GM12878 (cell line): Measurements from ENCODE around the gene ANAPC10. TPM values are rescaled to one million over a fixed set of nuclear protein-coding genes. Genes with fewer than 3 reads are reported as not detected.

Experiments used
- BHLHE40 ChIP-seq, 2 experiments: fragments of 450-650 bp in 1 of 2; IDR thresholded peaks; 2 replicates each; pipeline ENCODE4 v1.6.1; 2011 to 2017; ENCODE audit warnings: low read depth in 2 of 2, borderline replicate concordance in 1 of 2, improper control_type of control experiment in 1 of 2, low read length in 1 of 2, mild to moderate bottlenecking in 1 of 2
- CBFB ChIP-seq: IDR thresholded peaks from 2 replicates; pipeline ENCODE4 v1.6.1; 2016; ENCODE audit warnings: antibody characterized with exemption, low read depth
- CEBPB ChIP-seq, 2 experiments: fragments of 150-350 bp in 1 of 2; IDR thresholded peaks; 2 replicates each; pipeline ENCODE4 v1.6.1; 2012 to 2014; ENCODE audit warnings: low read depth in 2 of 2, low read length in 2 of 2, borderline replicate concordance in 1 of 2, inconsistent platforms in 1 of 2
- FOXM1 ChIP-seq: IDR thresholded peaks from 2 replicates; pipeline ENCODE4 v1.6.1; 2012; ENCODE audit warnings: low read depth, mild to moderate bottlenecking, inconsistent platforms, low read length, moderate library complexity
- HDGF ChIP-seq: fragments of 450-650 bp; IDR thresholded peaks from 2 replicates; pipeline ENCODE4 v1.6.1; 2016; ENCODE audit warnings: antibody characterized with exemption
- IRF4 ChIP-seq: IDR thresholded peaks from 2 replicates; pipeline ENCODE4 v1.6.1; 2011; ENCODE audit warnings: low read depth, low read length
- MYC ChIP-seq: IDR thresholded peaks from 2 replicates; pipeline ENCODE4 v1.6.1; 2011; ENCODE audit warnings: mild to moderate bottlenecking, low read length, moderate library complexity, inconsistent platforms; ENCODE audit not compliant: insufficient read depth, insufficient replicate concordance, insufficient read length, severe bottlenecking
- NFXL1 ChIP-seq: fragments of 450-650 bp; IDR thresholded peaks from 2 replicates; pipeline ENCODE4 v1.6.1; 2017; ENCODE audit warnings: antibody characterized with exemption, mild to moderate bottlenecking, borderline replicate concordance
- PML ChIP-seq: IDR thresholded peaks from 2 replicates; pipeline ENCODE4 v1.6.1; 2012; ENCODE audit warnings: low read length, inconsistent platforms
- POU2F2 ChIP-seq: IDR thresholded peaks from 3 replicates; pipeline ENCODE4 v1.6.1; 2011; ENCODE audit warnings: low read depth, mild to moderate bottlenecking, low read length, borderline replicate concordance
- RAD51 ChIP-seq: fragments of 450-650 bp; IDR thresholded peaks from 2 replicates; pipeline ENCODE4 v1.6.1; 2016; ENCODE audit warnings: moderate library complexity, mild to moderate bottlenecking, inconsistent platforms
- RBBP5 ChIP-seq: fragments of 200-600 bp; sonication (generic); conservative IDR thresholded peaks from 2 replicates; pipeline ENCODE4 v1.6.1; 2016
- SP1 ChIP-seq: IDR thresholded peaks from one replicate; pipeline ENCODE4 v1.6.1; 2011; ENCODE audit warnings: low read depth, low read length
- STAT3 ChIP-seq: IDR thresholded peaks from 2 replicates; pipeline ENCODE4 v1.6.1; 2011; ENCODE audit warnings: low read depth, low read length, improper control_type of control experiment
- TCF3 ChIP-seq: IDR thresholded peaks from 2 replicates; pipeline ENCODE4 v1.6.1; 2012; ENCODE audit warnings: low read depth, mild to moderate bottlenecking, low read length, borderline replicate concordance; ENCODE audit not compliant: insufficient read depth
- ZNF217 ChIP-seq: fragments of 450-650 bp; IDR thresholded peaks from 2 replicates; pipeline ENCODE4 v1.6.1; 2017; ENCODE audit warnings: antibody characterized with exemption, mild to moderate bottlenecking
- ZZZ3 ChIP-seq: IDR thresholded peaks from 2 replicates; pipeline ENCODE4 v1.6.1; 2011; ENCODE audit warnings: low read depth; ENCODE audit not compliant: control insufficient read depth, insufficient read length
- polyA plus RNA-seq, 11 experiments: library from polyadenylated mRNA; depleted of rRNA in 4 of 11; unstranded in 6 of 11; stranded (reverse) in 5 of 11; fragments of >200 nt; fragmentation: Nextera tagmentation in 4 of 11; fragmentation: Illumina TruSeq in 1 of 11; extraction: Ambion mirVana in 4 of 11; extraction: Trizol in 1 of 11; gene quantifications; 1 replicate in 1 of 11; 2 replicates in 10 of 11; pipeline versions ENCODE4 v1.2.1 to v1.2.3, GENCODE V29; 2011 to 2016; ENCODE audit warnings: inconsistent platforms in 2 of 11, missing spikeins in 2 of 11, low read depth in 1 of 11
- total RNA-seq, 4 experiments: library from RNA; depleted of rRNA in 3 of 4; stranded (reverse); fragments of >200 nt in 3 of 4; fragmentation: Illumina TruSeq in 1 of 4; extraction: Trizol in 1 of 4; gene quantifications; 2 replicates each; pipeline versions ENCODE4 v1.2.1 to v1.2.3, GENCODE V29; 2013 to 2021
- TF ChIP-seq, protein P1 (sequence below): fragments of 450-650 bp; IDR thresholded peaks from 2 replicates; pipeline ENCODE4 v1.6.1; 2016; ENCODE audit warnings: mild to moderate bottlenecking, moderate library complexity, borderline replicate concordance
- TF ChIP-seq, protein P2 (sequence below): fragments of 450-650 bp; IDR thresholded peaks from 2 replicates; pipeline ENCODE4 v1.6.1; 2017; ENCODE audit warnings: antibody characterized with exemption, mild to moderate bottlenecking, moderate library complexity
- TF ChIP-seq, protein P3 (sequence below): fragments of 450-650 bp; IDR thresholded peaks from 2 replicates; pipeline ENCODE4 v1.6.1; 2014; ENCODE audit warnings: mild to moderate bottlenecking

ANAPC10 gene
- total and polyA plus RNA-seq, 10 of the 15 experiments (the other 5 are each of a cell fraction or from before 2014, with no cell fraction given), result 23.8 to 73.7 (median 48.5) TPM

DNA sequence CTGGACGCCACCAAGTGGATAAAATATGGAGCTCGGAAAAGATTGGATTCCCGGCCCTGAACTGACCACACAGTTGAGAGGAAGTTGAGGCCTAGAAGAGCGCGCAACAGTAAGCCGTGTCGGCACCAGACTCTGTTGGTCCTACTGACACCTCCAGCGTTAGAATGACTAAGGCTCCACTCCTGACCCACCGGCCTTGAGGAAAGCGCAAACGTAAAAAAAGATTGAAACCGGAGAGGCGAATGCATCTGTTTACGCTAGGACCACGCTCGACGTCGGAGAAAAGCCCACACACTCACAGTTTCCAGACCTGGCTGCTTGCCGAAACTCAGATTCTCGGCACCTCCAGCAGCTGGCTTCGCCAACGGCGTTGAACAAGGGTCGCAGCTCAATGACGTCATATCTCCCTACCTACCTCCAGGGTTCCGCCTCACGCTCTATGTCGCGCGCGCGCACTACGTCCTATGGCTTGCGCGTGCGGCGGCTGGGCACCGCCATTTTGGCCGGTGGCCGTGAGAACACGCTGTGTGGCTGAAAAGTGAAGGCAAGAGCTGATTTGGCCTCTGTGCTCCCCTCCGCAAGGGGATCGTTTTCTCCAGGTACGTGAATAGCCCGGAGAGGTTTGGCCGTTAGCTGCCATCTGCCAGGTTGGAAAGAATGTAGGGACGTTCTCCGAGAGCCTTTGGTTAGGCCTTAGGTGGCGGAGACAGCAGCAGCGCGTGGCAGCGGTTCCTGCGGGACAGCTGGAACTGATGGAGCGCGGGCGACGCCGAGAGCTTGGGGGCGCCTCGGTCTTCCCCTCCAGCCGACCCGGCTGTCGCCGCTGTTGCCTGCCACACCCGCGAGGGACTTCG lies at the start of gene ANAPC10, which contains the start of gene ABCE1 (continued):
- TF ChIP-seq, protein P1, sequence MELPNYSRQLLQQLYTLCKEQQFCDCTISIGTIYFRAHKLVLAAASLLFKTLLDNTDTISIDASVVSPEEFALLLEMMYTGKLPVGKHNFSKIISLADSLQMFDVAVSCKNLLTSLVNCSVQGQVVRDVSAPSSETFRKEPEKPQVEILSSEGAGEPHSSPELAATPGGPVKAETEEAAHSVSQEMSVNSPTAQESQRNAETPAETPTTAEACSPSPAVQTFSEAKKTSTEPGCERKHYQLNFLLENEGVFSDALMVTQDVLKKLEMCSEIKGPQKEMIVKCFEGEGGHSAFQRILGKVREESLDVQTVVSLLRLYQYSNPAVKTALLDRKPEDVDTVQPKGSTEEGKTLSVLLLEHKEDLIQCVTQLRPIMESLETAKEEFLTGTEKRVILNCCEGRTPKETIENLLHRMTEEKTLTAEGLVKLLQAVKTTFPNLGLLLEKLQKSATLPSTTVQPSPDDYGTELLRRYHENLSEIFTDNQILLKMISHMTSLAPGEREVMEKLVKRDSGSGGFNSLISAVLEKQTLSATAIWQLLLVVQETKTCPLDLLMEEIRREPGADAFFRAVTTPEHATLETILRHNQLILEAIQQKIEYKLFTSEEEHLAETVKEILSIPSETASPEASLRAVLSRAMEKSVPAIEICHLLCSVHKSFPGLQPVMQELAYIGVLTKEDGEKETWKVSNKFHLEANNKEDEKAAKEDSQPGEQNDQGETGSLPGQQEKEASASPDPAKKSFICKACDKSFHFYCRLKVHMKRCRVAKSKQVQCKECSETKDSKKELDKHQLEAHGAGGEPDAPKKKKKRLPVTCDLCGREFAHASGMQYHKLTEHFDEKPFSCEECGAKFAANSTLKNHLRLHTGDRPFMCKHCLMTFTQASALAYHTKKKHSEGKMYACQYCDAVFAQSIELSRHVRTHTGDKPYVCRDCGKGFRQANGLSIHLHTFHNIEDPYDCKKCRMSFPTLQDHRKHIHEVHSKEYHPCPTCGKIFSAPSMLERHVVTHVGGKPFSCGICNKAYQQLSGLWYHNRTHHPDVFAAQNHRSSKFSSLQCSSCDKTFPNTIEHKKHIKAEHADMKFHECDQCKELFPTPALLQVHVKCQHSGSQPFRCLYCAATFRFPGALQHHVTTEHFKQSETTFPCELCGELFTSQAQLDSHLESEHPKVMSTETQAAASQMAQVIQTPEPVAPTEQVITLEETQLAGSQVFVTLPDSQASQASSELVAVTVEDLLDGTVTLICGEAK, result peak; percentile 53; the same call in 1 of the 2 replicates
- no peak for TF ChIP-seq ZNF217
- peak; percentile 97 for TF ChIP-seq MYC
- no peak for TF ChIP-seq RAD51
- TF ChIP-seq STAT3, result no peak
- TF ChIP-seq POU2F2, result peak; percentile 74; the same call in 1 of the 3 replicates
- peak; percentile 79 to 91 for TF ChIP-seq BHLHE40 (IDR thresholded peaks at IDR 0.05; ENCODE audit: borderline replicate concordance in 1 of 2, low read depth in 2 of 2, low read length in 1 of 2)
- 0 out of 2 replicates have a peak, but pooled peaks have one; percentile 18 for TF ChIP-seq IRF4
- TF ChIP-seq TCF3, result peak; percentile 73; the same call in 1 of the 2 replicates
- TF ChIP-seq HDGF, result no peak
- TF ChIP-seq SP1, result no peak
- TF ChIP-seq, protein P2, sequence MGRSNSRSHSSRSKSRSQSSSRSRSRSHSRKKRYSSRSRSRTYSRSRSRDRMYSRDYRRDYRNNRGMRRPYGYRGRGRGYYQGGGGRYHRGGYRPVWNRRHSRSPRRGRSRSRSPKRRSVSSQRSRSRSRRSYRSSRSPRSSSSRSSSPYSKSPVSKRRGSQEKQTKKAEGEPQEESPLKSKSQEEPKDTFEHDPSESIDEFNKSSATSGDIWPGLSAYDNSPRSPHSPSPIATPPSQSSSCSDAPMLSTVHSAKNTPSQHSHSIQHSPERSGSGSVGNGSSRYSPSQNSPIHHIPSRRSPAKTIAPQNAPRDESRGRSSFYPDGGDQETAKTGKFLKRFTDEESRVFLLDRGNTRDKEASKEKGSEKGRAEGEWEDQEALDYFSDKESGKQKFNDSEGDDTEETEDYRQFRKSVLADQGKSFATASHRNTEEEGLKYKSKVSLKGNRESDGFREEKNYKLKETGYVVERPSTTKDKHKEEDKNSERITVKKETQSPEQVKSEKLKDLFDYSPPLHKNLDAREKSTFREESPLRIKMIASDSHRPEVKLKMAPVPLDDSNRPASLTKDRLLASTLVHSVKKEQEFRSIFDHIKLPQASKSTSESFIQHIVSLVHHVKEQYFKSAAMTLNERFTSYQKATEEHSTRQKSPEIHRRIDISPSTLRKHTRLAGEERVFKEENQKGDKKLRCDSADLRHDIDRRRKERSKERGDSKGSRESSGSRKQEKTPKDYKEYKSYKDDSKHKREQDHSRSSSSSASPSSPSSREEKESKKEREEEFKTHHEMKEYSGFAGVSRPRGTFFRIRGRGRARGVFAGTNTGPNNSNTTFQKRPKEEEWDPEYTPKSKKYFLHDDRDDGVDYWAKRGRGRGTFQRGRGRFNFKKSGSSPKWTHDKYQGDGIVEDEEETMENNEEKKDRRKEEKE, result no peak
- TF ChIP-seq NFXL1, result no peak
- peak; percentile 27; the same call in 1 of the 2 replicates for TF ChIP-seq RBBP5
- TF ChIP-seq CBFB, result peak; percentile 80
- TF ChIP-seq, protein P3, sequence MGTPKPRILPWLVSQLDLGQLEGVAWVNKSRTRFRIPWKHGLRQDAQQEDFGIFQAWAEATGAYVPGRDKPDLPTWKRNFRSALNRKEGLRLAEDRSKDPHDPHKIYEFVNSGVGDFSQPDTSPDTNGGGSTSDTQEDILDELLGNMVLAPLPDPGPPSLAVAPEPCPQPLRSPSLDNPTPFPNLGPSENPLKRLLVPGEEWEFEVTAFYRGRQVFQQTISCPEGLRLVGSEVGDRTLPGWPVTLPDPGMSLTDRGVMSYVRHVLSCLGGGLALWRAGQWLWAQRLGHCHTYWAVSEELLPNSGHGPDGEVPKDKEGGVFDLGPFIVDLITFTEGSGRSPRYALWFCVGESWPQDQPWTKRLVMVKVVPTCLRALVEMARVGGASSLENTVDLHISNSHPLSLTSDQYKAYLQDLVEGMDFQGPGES, result no peak
- TF ChIP-seq CEBPB (IDR thresholded peaks at IDR 0.05; ENCODE audit: borderline replicate concordance in 1 of 2, low read depth in 2 of 2, low read length in 2 of 2), result no peak
- peak; percentile 46; the same call in 1 of the 2 replicates for TF ChIP-seq FOXM1
- TF ChIP-seq ZZZ3, result no peak
- no peak; the same call in none of the 2 replicates for TF ChIP-seq PML
